Right cardiac atrium (tissue), 5 donors: ENCODE measurements around the gene SMIM17. TPM values are rescaled to one million over a fixed set of nuclear protein-coding genes. Genes with fewer than 3 reads are reported as not detected.

Experiments used
- ATAC-seq, 2 donors: fragments of 200-7000 bp; cut with Tn5 transposase; one replicate each; pipeline versions ENCODE4 v1.8.0 to v1.9.1; 2020; ENCODE audit warnings: moderate library complexity in 2 of 2, mild to moderate bottlenecking in 1 of 2
- DNase-seq, 3 donors: peaks; one replicate each; pipeline ENCODE4 v3.0.0-alpha.2; 2020
- H3K27ac ChIP-seq: one replicate; pipeline ENCODE4 v1.5.1; 2013; ENCODE audit warnings: mild to moderate bottlenecking, low read length, control low read depth, moderate library complexity
- H3K27me3 ChIP-seq: one replicate; pipeline ENCODE4 v1.6.1; 2013; ENCODE audit not compliant: control insufficient read depth, insufficient read depth
- H3K4me1 ChIP-seq: one replicate; pipeline ENCODE4 v1.6.1; 2013; ENCODE audit warnings: low read length; ENCODE audit not compliant: control insufficient read depth, insufficient read depth
- H3K4me3 ChIP-seq: one replicate; pipeline ENCODE4 v1.5.1; 2013; ENCODE audit warnings: low read length, control low read depth
- H3K9me3 ChIP-seq: one replicate; pipeline ENCODE4 v1.6.1; 2013; ENCODE audit warnings: low read length; ENCODE audit not compliant: control insufficient read depth
- WGBS: extraction: QIAGEN DNeasy Blood & Tissue Kit; methylation state at CpG from one replicate; pipeline ENCODE4 v1.1.7; 2013; 5-methylcytosine and 5-hydroxymethylcytosine counted together
- intact Hi-C, 4 donors: fragments of 100-400 bp; cut with DNase I; formaldehyde crosslinking; loops; one replicate each; pipeline versions ENCODE4 v1.11.0 to v1.14.0; 2022 to 2023
- polyA plus RNA-seq: library from polyadenylated mRNA; stranded (reverse); fragments of 200-250 nt; gene quantifications from one replicate; pipeline ENCODE4 v1.2.3, GENCODE V29; 2013
- total RNA-seq, 4 donors: library from RNA; stranded (reverse); fragmentation: NEBNext Ultra II Directional; extraction: Animal tissue kit (Norgen Biotek cat#: 25700); gene quantifications; one replicate each; pipeline ENCODE4 v1.2.1, GENCODE V29; 2021
- donor health status: healthy with polysubstance abuse.
- donor health status: DM: no; HTN: yes; CAD: no.
- donor health status: DM: no; HTN: no; CAD: no.
- donor health status: DM: no; HTN: yes; CAD: no; lungs with severe emphysema.
- donor health status: DM: yes; HTN: yes; CAD: no.

Gene SMIM17
- total and polyA plus RNA-seq, 5 donors, result 0.18 to 0.40 (median 0.31) TPM; not detected in 2

- intact Hi-C loops, result no loop called here
- no peak overlapping the region for H3K27ac ChIP-seq
Measured at GRCh38 chr19:56613639-56614038, 29.3 kb upstream of the SMIM17 start.

GRCh38 chr19:56617531-56617930 lies 25.4 kb upstream of the SMIM17 start:
- ATAC-seq, result no peak
- Histone ChIP-seq H3K27me3 (no peaks in the 10 kb centered on the region), H3K9me3 (no peaks in the 10 kb centered on the region), H3K27ac (no peak overlapping the region), H3K4me1 (no peaks in the 10 kb centered on the region), H3K4me3 (no peak overlapping the region)
- intact Hi-C loops, result no loop called here
- 91% methylated on average over 8 of the region's 8 CpGs for WGBS
- DNase-seq, result no peak

More at GRCh38 chr19:56613639-56614038, 29.3 kb upstream of the SMIM17 start:
- WGBS, result 86% methylated on average over 5 of the region's 5 CpGs
- H3K4me1 ChIP-seq, result no peaks in the 10 kb centered on the region
- no peak overlapping the region for H3K4me3 ChIP-seq
- ATAC-seq (no peak), DNase-seq (no peak)
- no peaks in the 10 kb centered on the region for H3K27me3 ChIP-seq
- no peaks in the 10 kb centered on the region for H3K9me3 ChIP-seq

GRCh38 chr19:56619121-56619520 lies 23.8 kb upstream of the SMIM17 start:
- no peaks in the 10 kb centered on the region for H3K9me3 ChIP-seq
- WGBS, result 76% methylated on average over 8 of the region's 8 CpGs
- no peak overlapping the region for H3K4me3 ChIP-seq
- no peaks in the 10 kb centered on the region for H3K4me1 ChIP-seq
- DNase-seq (no peak), ATAC-seq (no peak)
- intact Hi-C loops, result no loop called here
- H3K27me3 ChIP-seq, result no peaks in the 10 kb centered on the region
- H3K27ac ChIP-seq, result no peak overlapping the region

- DNase-seq, result peak in 1 of 3 donors; percentile 39
- no peak for ATAC-seq
- no peaks in the 10 kb centered on the region for H3K27me3 ChIP-seq
- WGBS, result 92% methylated on average over 37 of the region's 37 CpGs
- H3K4me3 ChIP-seq, result no peak overlapping the region
- no peaks in the 10 kb centered on the region for H3K4me1 ChIP-seq
- H3K9me3 ChIP-seq, result no peaks in the 10 kb centered on the region
- intact Hi-C loops, result no loop called here
- H3K27ac ChIP-seq, result no peak overlapping the region
Measured at GRCh38 chr19:56622374-56622773, 20.6 kb upstream of the SMIM17 start.

GRCh38 chr19:56623006-56623405 lies 20.0 kb upstream of the SMIM17 start:
- WGBS, result 77% methylated on average over 9 of the region's 9 CpGs
- no peak for DNase-seq
- no peak for ATAC-seq
- no peak overlapping the region for H3K4me3 ChIP-seq
- no peaks in the 10 kb centered on the region for H3K9me3 ChIP-seq
- H3K27ac ChIP-seq, result no peak overlapping the region
- no peaks in the 10 kb centered on the region for H3K4me1 ChIP-seq
- intact Hi-C loops, result no loop called here
- H3K27me3 ChIP-seq, result no peaks in the 10 kb centered on the region

- intact Hi-C loops, result no loop called here
- Histone ChIP-seq H3K9me3 (no peaks in the 10 kb centered on the region), H3K4me3 (no peak overlapping the region), H3K27me3 (no peaks in the 10 kb centered on the region), H3K4me1 (no peaks in the 10 kb centered on the region), H3K27ac (no peak overlapping the region)
- ATAC-seq (no peak), DNase-seq (no peak)
- WGBS, result 92% methylated on average over 9 of the region's 9 CpGs
Measured at GRCh38 chr19:56625708-56626107, 17.3 kb upstream of the SMIM17 start.

GRCh38 chr19:56633021-56633420 lies 9.9 kb upstream of the SMIM17 start:
- Histone ChIP-seq H3K9me3 (no peaks in the 10 kb centered on the region), H3K4me3 (no peak overlapping the region), H3K27me3 (no peaks in the 10 kb centered on the region), H3K27ac (no peak overlapping the region), H3K4me1 (no peaks in the 10 kb centered on the region)
- intact Hi-C loops, result no loop called here
- no peak for DNase-seq
- WGBS, result 11% methylated on average over 1 of the region's 1 CpG
- ATAC-seq, result no peak

- peak; percentile 84 to 91 (median 91) for DNase-seq
- intact Hi-C loops, result no loop called here
- Histone ChIP-seq H3K4me1 (no peaks in the 10 kb centered on the region), H3K27ac (no peak overlapping the region), H3K9me3 (no peaks in the 10 kb centered on the region), H3K4me3 (no peak overlapping the region), H3K27me3 (no peaks in the 10 kb centered on the region)
- ATAC-seq, result peak; percentile 72 to 88
- WGBS, result 11% methylated on average over 21 of the region's 21 CpGs
Measured at GRCh38 chr19:56637976-56638555, 4.9 kb upstream of the SMIM17 start.

GRCh38 chr19:56639217-56639616 lies 3.7 kb upstream of the SMIM17 start:
- 36% methylated on average over 7 of the region's 7 CpGs for WGBS
- no peak for ATAC-seq

GRCh38 chr19:56643460-56643955 lies 549 bp downstream of the SMIM17 start:
- Histone ChIP-seq H3K4me1 (no peaks in the 10 kb centered on the region), H3K27ac (no peak overlapping the region), H3K9me3 (peaks cover 2% of the 10 kb centered on the region), H3K27me3 (no peaks in the 10 kb centered on the region), H3K4me3 (no peak overlapping the region)
- ATAC-seq (no peak), DNase-seq (no peak)
- intact Hi-C loops, result no loop called here
- WGBS, result 16% methylated on average over 25 of the region's 25 CpGs

More at GRCh38 chr19:56639217-56639616, 3.7 kb upstream of the SMIM17 start:
- Histone ChIP-seq H3K9me3 (no peaks in the 10 kb centered on the region), H3K27me3 (no peaks in the 10 kb centered on the region), H3K4me1 (no peaks in the 10 kb centered on the region), H3K4me3 (no peak overlapping the region), H3K27ac (no peak overlapping the region)
- intact Hi-C loops, result no loop called here
- no peak for DNase-seq

- DNase-seq (no peak), ATAC-seq (no peak)
- Histone ChIP-seq H3K27me3 (no peaks in the 10 kb centered on the region), H3K4me1 (no peaks in the 10 kb centered on the region), H3K27ac (no peak overlapping the region), H3K4me3 (no peak overlapping the region), H3K9me3 (no peaks in the 10 kb centered on the region)
- 72% methylated on average over 3 of the region's 3 CpGs for WGBS
- intact Hi-C loops, result no loop called here
Measured at GRCh38 chr19:56654151-56654550, 11.2 kb downstream of the SMIM17 start.
